ENCODE measurements around the gene KLHL42. TPM values are rescaled to one million over a fixed set of nuclear protein-coding genes. Genes with fewer than 3 reads are reported as not detected.

The KLHL42 gene
- total and polyA plus RNA-seq, 8 donors = 10.7 to 21.3 (median 15.1) TPM

GRCh38 chr12:27797301-27798025 lies 17.4 kb downstream of the KLHL42 start:
- no peak overlapping the region for H3K27ac ChIP-seq
- H3K9me3 ChIP-seq = no peaks in the 10 kb centered on the region
- DNase-seq (no peak), FAIRE-seq (no peak), ATAC-seq (no peak)
- WGBS, 2 donors = 95 to 97% methylated on average over 24 of the region's 24 CpGs
- intact Hi-C loops (cut with DNase I) = no loop called here
- H3K36me3 ChIP-seq = peaks cover 0 to 9% (median 0%) of the 10 kb centered on the region in 3 donors
- no peaks in the 10 kb centered on the region for H3K27me3 ChIP-seq
- TF ChIP-seq CTCF (IDR thresholded peaks at IDR 0.05) = no peak
- H3K4me1 ChIP-seq = no peaks in the 10 kb centered on the region
- H3K4me3 ChIP-seq = no peak overlapping the region

GRCh38 chr12:27800819-27801218 lies 20.8 kb downstream of the KLHL42 start:
- H3K4me1 ChIP-seq = no peaks in the 10 kb centered on the region
- ATAC-seq (no peak), DNase-seq (no peak), FAIRE-seq (no peak)
- peaks cover 0 to 9% (median 0%) of the 10 kb centered on the region in 3 donors for H3K36me3 ChIP-seq
- no peaks in the 10 kb centered on the region for H3K9me3 ChIP-seq
- WGBS, 2 donors = 67 to 74% methylated on average over 3 of the region's 3 CpGs
- TF ChIP-seq CTCF (IDR thresholded peaks at IDR 0.05) = no peak
- no peak overlapping the region for H3K4me3 ChIP-seq
- no peak overlapping the region for H3K27ac ChIP-seq
- no peaks in the 10 kb centered on the region for H3K27me3 ChIP-seq
- intact Hi-C loops (cut with DNase I) = no loop called here

- no peak overlapping the region for H3K4me3 ChIP-seq
- intact Hi-C loops (cut with DNase I) = no loop called here
- H3K27ac ChIP-seq = no peak overlapping the region
- H3K27me3 ChIP-seq = no peaks in the 10 kb centered on the region
- no peaks in the 10 kb centered on the region for H3K4me1 ChIP-seq
- ATAC-seq (no peak), DNase-seq (no peak), FAIRE-seq (no peak)
- WGBS, 2 donors = 83 to 85% methylated on average over 5 of the region's 5 CpGs
- H3K9me3 ChIP-seq = no peaks in the 10 kb centered on the region
- TF ChIP-seq CTCF (IDR thresholded peaks at IDR 0.05) = no peak
- H3K36me3 ChIP-seq = peaks cover 0 to 9% (median 0%) of the 10 kb centered on the region in 3 donors
Observed at GRCh38 chr12:27801630-27802029, 21.6 kb downstream of the KLHL42 start.

GRCh38 chr12:27802511-27802910 lies 22.5 kb downstream of the KLHL42 start:
- DNase-seq = no peak
- intact Hi-C loops (cut with DNase I) = no loop called here
- 60 to 64% methylated on average over 4 of the region's 4 CpGs for WGBS, 2 donors
- no peak for TF ChIP-seq CTCF (IDR thresholded peaks at IDR 0.05)
- no peak overlapping the region for H3K4me3 ChIP-seq
- H3K36me3 ChIP-seq = peaks cover 0 to 8% (median 0%) of the 10 kb centered on the region in 3 donors
- H3K4me1 ChIP-seq = no peaks in the 10 kb centered on the region
- FAIRE-seq = no peak
- H3K27me3 ChIP-seq = no peaks in the 10 kb centered on the region
- no peak overlapping the region for H3K27ac ChIP-seq
- ATAC-seq = no peak
- H3K9me3 ChIP-seq = no peaks in the 10 kb centered on the region

GRCh38 chr12:27802936-27803335 lies 22.9 kb downstream of the KLHL42 start:
- Histone ChIP-seq H3K4me1 (no peaks in the 10 kb centered on the region), H3K36me3 (peaks cover 0 to 4% (median 0%) of the 10 kb centered on the region in 3 donors), H3K4me3 (no peak overlapping the region), H3K9me3 (no peaks in the 10 kb centered on the region), H3K27ac (no peak overlapping the region), H3K27me3 (no peaks in the 10 kb centered on the region)
- intact Hi-C loops (cut with DNase I) = no loop called here
- no peak for TF ChIP-seq CTCF (IDR thresholded peaks at IDR 0.05)
- no peak for FAIRE-seq
- no peak for DNase-seq
- no peak for ATAC-seq
- WGBS, 2 donors = 82 to 85% methylated on average over 2 of the region's 2 CpGs
